CD4-positive, alpha-beta T cell (primary cell): ENCODE measurements around the gene RDH8. TPM values are rescaled to one million over a fixed set of nuclear protein-coding genes. Genes with fewer than 3 reads are reported as not detected.

Source experiments
- ATAC-seq: fragments of 200-7000 bp; cut with Tn5 transposase; one replicate; pipeline ENCODE4 v1.10.0; 2022; ENCODE audit warnings: mild to moderate bottlenecking; ENCODE audit not compliant: poor library complexity
- CTCF ChIA-PET: fragments of 350-600 bp; sonication (Branson Sonifier 250); formaldehyde crosslinking; loops from one replicate; lab custom pipeline; 2021; ENCODE audit warnings: antibody characterized with exemption, inconsistent platforms; lab: Charles Lee
- POLR2A ChIA-PET: fragments of 350-600 bp; sonication (Branson Sonifier 250); formaldehyde crosslinking; loops from one replicate; lab custom pipeline; 2021; ENCODE audit warnings: antibody characterized with exemption, inconsistent platforms; lab: Charles Lee
- DNase-seq, 14 experiments: peaks; one replicate each; pipeline ENCODE4 v3.0.0-alpha.2; 2013 to 2020; ENCODE audit warnings: mixed read lengths in 2 of 14
- H3K27ac ChIP-seq, 2 donors: one replicate each; pipeline versions ENCODE4 v1.5.1 to v1.7.0; 2013; ENCODE audit warnings: low read length in 2 of 2, low read depth in 1 of 2, mild to moderate bottlenecking in 1 of 2
- H3K27me3 ChIP-seq, 2 experiments: 1 replicate in 1 of 2; 2 replicates in 1 of 2; pipeline versions ENCODE4 v1.6.1 to v1.7.0; 2013; ENCODE audit warnings: low read length in 2 of 2, control low read depth in 1 of 2, mild to moderate bottlenecking in 1 of 2, moderate library complexity in 1 of 2; ENCODE audit not compliant: insufficient read depth in 2 of 2, control insufficient read depth in 1 of 2
- H3K36me3 ChIP-seq: one replicate; pipeline ENCODE4 v1.6.1; 2013; ENCODE audit warnings: low read length, control low read depth; ENCODE audit not compliant: insufficient read depth
- H3K4me1 ChIP-seq: one replicate; pipeline ENCODE4 v1.6.1; 2013; ENCODE audit warnings: low read length, control low read depth; ENCODE audit not compliant: insufficient read depth
- H3K4me3 ChIP-seq: one replicate; pipeline ENCODE4 v1.5.1; 2013; ENCODE audit warnings: mild to moderate bottlenecking, low read length, moderate library complexity
- H3K9me3 ChIP-seq, 2 experiments: 1 replicate in 1 of 2; 2 replicates in 1 of 2; pipeline versions ENCODE4 v1.6.1 to v1.7.0; 2013; ENCODE audit warnings: low read length in 2 of 2, mild to moderate bottlenecking in 2 of 2, control low read depth in 1 of 2, moderate library complexity in 1 of 2; ENCODE audit not compliant: control insufficient read depth in 1 of 2, insufficient read depth in 1 of 2
- H3K27ac Mint-ChIP-seq: one replicate; pipeline ENCODE4 v1.8.0; 2020; ENCODE audit warnings: mixed read lengths
- H3K27me3 Mint-ChIP-seq: one replicate; pipeline ENCODE4 v1.8.0; 2021; ENCODE audit warnings: mixed read lengths
- H3K36me3 Mint-ChIP-seq: one replicate; pipeline ENCODE4 v1.8.0; 2021; ENCODE audit warnings: low read depth, mixed read lengths
- H3K4me1 Mint-ChIP-seq: one replicate; pipeline ENCODE4 v1.8.0; 2021; ENCODE audit warnings: low read depth, mixed read lengths
- H3K4me3 Mint-ChIP-seq: one replicate; pipeline ENCODE4 v1.8.0; 2020; ENCODE audit warnings: mild to moderate bottlenecking, mixed read lengths
- H3K9me3 Mint-ChIP-seq: one replicate; pipeline ENCODE4 v1.8.0; 2020; ENCODE audit warnings: mixed read lengths
- intact Hi-C, 2 experiments: fragments of 100-400 bp; cut with DNase I in 1 of 2; cut with micrococcal nuclease in 1 of 2; formaldehyde crosslinking; loops; one replicate each; pipeline versions ENCODE4 v1.15.1 to v1.9.0; 2023 to 2025; cut with DNase I, micrococcal nuclease
- total RNA-seq, 174 experiments: library from RNA in 2 of 174; stranded (reverse) in 2 of 174; gene quantifications; one replicate each; pipeline ENCODE4 v1.2.3 and lab custom pipeline; 2021 to 2026
- TF ChIP-seq, protein P1 (sequence below): fragments of 200-600 bp; IDR thresholded peaks from one replicate; pipeline ENCODE4 v1.8.0; 2022; ENCODE audit warnings: antibody characterized with exemption, mild to moderate bottlenecking

RDH8 gene
- total RNA-seq, 2 experiments from 2014 or later: not detected

DNA sequence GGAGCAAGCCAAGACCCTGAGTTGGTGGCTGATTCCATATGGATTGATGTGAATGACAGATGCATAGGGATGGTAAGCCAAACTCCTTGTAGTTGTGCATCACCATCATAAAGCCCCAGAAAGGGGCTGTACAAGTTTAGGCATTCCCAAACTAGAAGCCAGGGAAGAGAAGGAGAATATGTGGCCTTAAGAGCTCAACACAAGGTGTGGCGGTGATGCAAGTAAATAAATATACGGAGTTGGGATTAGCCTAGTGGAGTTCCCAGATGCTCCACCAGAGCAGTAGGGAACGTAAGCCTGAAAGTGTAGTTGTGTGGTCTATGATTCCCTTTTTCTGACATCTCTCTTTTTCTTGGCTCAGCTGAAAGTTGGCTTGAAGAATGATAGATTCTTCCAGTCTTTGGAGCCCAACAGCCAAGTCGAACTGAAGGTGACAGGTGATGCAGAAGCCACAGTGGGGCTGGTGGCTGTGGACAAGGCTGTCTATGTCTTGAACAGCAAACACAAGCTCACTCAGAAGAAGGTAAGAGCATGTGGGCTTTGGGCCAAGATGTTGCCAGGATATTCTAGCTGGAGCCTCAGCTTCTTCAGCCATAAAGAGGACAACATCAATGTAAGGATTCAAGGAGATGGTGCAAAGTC, 30.1 kb downstream of the RDH8 start:
- H3K27me3 ChIP-seq: peaks cover 8 to 10% of the 10 kb centered on the region in 2 experiments
- no peaks in the 10 kb centered on the region for H3K4me1 Mint-ChIP-seq
- TF ChIP-seq, protein P1, sequence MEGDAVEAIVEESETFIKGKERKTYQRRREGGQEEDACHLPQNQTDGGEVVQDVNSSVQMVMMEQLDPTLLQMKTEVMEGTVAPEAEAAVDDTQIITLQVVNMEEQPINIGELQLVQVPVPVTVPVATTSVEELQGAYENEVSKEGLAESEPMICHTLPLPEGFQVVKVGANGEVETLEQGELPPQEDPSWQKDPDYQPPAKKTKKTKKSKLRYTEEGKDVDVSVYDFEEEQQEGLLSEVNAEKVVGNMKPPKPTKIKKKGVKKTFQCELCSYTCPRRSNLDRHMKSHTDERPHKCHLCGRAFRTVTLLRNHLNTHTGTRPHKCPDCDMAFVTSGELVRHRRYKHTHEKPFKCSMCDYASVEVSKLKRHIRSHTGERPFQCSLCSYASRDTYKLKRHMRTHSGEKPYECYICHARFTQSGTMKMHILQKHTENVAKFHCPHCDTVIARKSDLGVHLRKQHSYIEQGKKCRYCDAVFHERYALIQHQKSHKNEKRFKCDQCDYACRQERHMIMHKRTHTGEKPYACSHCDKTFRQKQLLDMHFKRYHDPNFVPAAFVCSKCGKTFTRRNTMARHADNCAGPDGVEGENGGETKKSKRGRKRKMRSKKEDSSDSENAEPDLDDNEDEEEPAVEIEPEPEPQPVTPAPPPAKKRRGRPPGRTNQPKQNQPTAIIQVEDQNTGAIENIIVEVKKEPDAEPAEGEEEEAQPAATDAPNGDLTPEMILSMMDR: no peak
- no peaks in the 10 kb centered on the region for H3K9me3 Mint-ChIP-seq
- H3K4me3 ChIP-seq: no peak overlapping the region
- ATAC-seq (no peak), DNase-seq (no peak)
- peaks cover 0 to 3% of the 10 kb centered on the region in 2 experiments for H3K9me3 ChIP-seq
- no peaks in the 10 kb centered on the region for H3K4me1 ChIP-seq
- no peak overlapping the region for H3K27ac Mint-ChIP-seq
- intact Hi-C loops: no loop called here
- H3K27ac ChIP-seq: no peak overlapping the region
- ChIA-PET POLR2A (no interaction called here), CTCF (interaction anchor here (1.5 kb wide), 1 partner anchor 16 kb away, joined by 5 read pairs; no protein-coding TSS in a partner anchor)
- H3K4me3 Mint-ChIP-seq: no peak overlapping the region
- no peaks in the 10 kb centered on the region for H3K36me3 ChIP-seq
- peaks cover 50% of the 10 kb centered on the region for H3K27me3 Mint-ChIP-seq
- H3K36me3 Mint-ChIP-seq: no peaks in the 10 kb centered on the region

DNA sequence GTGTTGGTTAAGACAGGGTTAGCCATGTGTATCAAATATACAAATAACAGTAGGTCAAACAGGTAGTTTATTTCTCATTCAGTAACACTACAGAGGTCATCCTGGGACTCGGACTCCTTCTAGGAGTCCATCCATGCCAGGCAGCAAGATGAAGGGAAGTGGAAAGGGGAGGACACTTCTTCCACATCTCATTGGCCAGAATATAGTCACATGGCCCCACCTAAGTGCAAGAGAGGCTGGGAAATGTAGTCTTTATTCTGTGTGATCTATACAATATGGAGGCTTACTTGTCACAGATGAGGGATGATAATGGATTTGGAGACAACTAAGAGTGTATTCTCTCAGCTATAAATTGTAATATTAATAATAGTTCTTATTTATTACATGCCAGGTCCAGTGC, 31.1 kb downstream of the RDH8 start:
- TF ChIP-seq, protein P1: no peak
- no peak overlapping the region for H3K4me3 ChIP-seq
- Mint-ChIP-seq H3K36me3 (no peaks in the 10 kb centered on the region), H3K9me3 (no peaks in the 10 kb centered on the region), H3K4me1 (no peaks in the 10 kb centered on the region), H3K27ac (no peak overlapping the region), H3K4me3 (no peak overlapping the region), H3K27me3 (peaks cover 40% of the 10 kb centered on the region)
- H3K4me1 ChIP-seq: no peaks in the 10 kb centered on the region
- no peaks in the 10 kb centered on the region for H3K36me3 ChIP-seq
- POLR2A ChIA-PET: no interaction called here
- H3K9me3 ChIP-seq: peaks cover 0 to 3% of the 10 kb centered on the region in 2 experiments
- peaks cover 8 to 10% of the 10 kb centered on the region in 2 experiments for H3K27me3 ChIP-seq
- ATAC-seq (no peak), DNase-seq (peak in 1 of 14 experiments; percentile 10)
- intact Hi-C loops: no loop called here
- CTCF ChIA-PET: interaction anchor here (1.5 kb wide), 1 partner anchor 17 kb away, joined by 5 read pairs; no protein-coding TSS in a partner anchor
- H3K27ac ChIP-seq: no peak overlapping the region

DNA sequence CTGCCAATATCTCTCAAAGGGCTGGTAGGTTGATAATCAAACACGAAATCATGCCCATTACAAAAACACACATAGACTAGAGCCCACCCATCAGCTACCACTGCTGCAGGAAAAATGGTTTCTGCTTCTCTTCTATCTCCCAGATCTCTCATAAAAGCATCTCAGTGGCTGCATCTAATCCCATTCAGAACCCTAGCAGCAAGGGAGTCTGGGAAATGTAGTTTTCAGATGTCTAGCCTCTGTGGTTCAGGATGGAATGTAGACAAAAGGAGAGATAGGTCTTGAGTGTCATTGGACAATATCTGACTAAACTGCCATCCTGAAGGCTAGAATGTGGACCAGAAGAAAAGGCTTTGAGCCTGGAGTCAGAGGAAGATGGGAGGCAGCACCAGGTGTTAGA, 32.1 kb downstream of the RDH8 start:
- no peak overlapping the region for H3K4me3 Mint-ChIP-seq
- Histone ChIP-seq H3K9me3 (peaks cover 0 to 3% of the 10 kb centered on the region in 2 experiments), H3K36me3 (no peaks in the 10 kb centered on the region), H3K4me3 (no peak overlapping the region), H3K27ac (no peak overlapping the region), H3K27me3 (peaks cover 8 to 10% of the 10 kb centered on the region in 2 experiments), H3K4me1 (no peaks in the 10 kb centered on the region)
- intact Hi-C loops: no loop called here
- H3K27ac Mint-ChIP-seq: no peak overlapping the region
- ChIA-PET CTCF (no interaction called here), POLR2A (no interaction called here)
- no peaks in the 10 kb centered on the region for H3K36me3 Mint-ChIP-seq
- H3K4me1 Mint-ChIP-seq: no peaks in the 10 kb centered on the region
- ATAC-seq: no peak
- no peaks in the 10 kb centered on the region for H3K9me3 Mint-ChIP-seq
- TF ChIP-seq, protein P1: no peak
- peaks cover 38% of the 10 kb centered on the region for H3K27me3 Mint-ChIP-seq
- DNase-seq: no peak
